Upper lobe of left lung (tissue), 6 donors: ENCODE measurements around the gene SLF2. TPM values are rescaled to one million over a fixed set of nuclear protein-coding genes. Genes with fewer than 3 reads are reported as not detected.

Source experiments
- ATAC-seq, 2 donors: fragments of 200-7000 bp; cut with Tn5 transposase; one replicate each; pipeline ENCODE4 v1.9.1; 2022; ENCODE audit warnings: mild to moderate bottlenecking in 2 of 2, moderate library complexity in 2 of 2; ENCODE audit not compliant: low FRiP score in 2 of 2
- DNase-seq, 2 donors: peaks; one replicate each; pipeline ENCODE4 v3.0.0-alpha.2; 2019 to 2020
- H3K27ac ChIP-seq, 4 donors: fragments of 200-600 bp; sonication (generic); one replicate each; pipeline ENCODE4 v1.5.1; 2016 to 2019
- H3K27me3 ChIP-seq, 4 donors: fragments of 200-600 bp; sonication (generic); one replicate each; pipeline ENCODE4 v1.5.1; 2017 to 2019
- H3K36me3 ChIP-seq, 4 donors: fragments of 200-600 bp; sonication (generic); one replicate each; pipeline ENCODE4 v1.5.1; 2016 to 2019
- H3K4me1 ChIP-seq, 4 donors: fragments of 200-600 bp; sonication (generic); one replicate each; pipeline ENCODE4 v1.5.1; 2018 to 2019
- H3K4me3 ChIP-seq, 4 donors: fragments of 200-600 bp; sonication (generic); one replicate each; pipeline ENCODE4 v1.5.1; 2017 to 2019; ENCODE audit warnings: mild to moderate bottlenecking in 2 of 4, moderate library complexity in 1 of 4
- H3K9me3 ChIP-seq, 4 donors: fragments of 200-600 bp; sonication (generic); one replicate each; pipeline ENCODE4 v1.5.1; 2018 to 2019
- CTCF ChIP-seq, 6 experiments: fragments of 450-650 bp in 4 of 6; fragments of 200-600 bp in 2 of 6; sonication (generic) in 2 of 6; IDR thresholded peaks; one replicate each; pipeline ENCODE4 v1.5.1; 2016 to 2019; ENCODE audit warnings: antibody characterized with exemption in 6 of 6
- EP300 ChIP-seq, 4 donors: sonication (generic); formaldehyde crosslinking; IDR thresholded peaks; one replicate each; pipeline ENCODE4 v1.5.1; 2017; ENCODE audit warnings: antibody characterized with exemption in 4 of 4, control low read depth in 2 of 4
- POLR2A ChIP-seq, 4 donors: fragments of 450-650 bp; IDR thresholded peaks; one replicate each; pipeline ENCODE4 v1.5.1; 2016 to 2017; ENCODE audit warnings: antibody characterized with exemption in 4 of 4, mild to moderate bottlenecking in 2 of 4
- POLR2AphosphoS5 ChIP-seq, 2 donors: sonication (generic); formaldehyde crosslinking; IDR thresholded peaks; one replicate each; pipeline ENCODE4 v1.5.1; 2017; ENCODE audit warnings: antibody characterized with exemption in 2 of 2
- WGBS, 2 donors: methylation state at CpG; one replicate each; pipeline ENCODE4 v1.1.5; 2017 to 2018; 5-methylcytosine and 5-hydroxymethylcytosine counted together
- total RNA-seq, 6 donors: library from RNA; depleted of rRNA in 4 of 6; stranded (reverse); fragments of >200 nt in 4 of 6; gene quantifications; one replicate each; pipeline versions ENCODE4 v1.1.0 to v1.2.1, GENCODE V29; 2016 to 2021
- donor health status: DM: no; HTN: no; CAD: no; lungs with moderate emphysema.
- donor health status: DM: no; HTN: yes; CAD: no; lungs with severe emphysema.

Gene SLF2
- total RNA-seq, 6 donors from 2014 or later: 13.4 to 60.8 (median 28.2) TPM

DNA sequence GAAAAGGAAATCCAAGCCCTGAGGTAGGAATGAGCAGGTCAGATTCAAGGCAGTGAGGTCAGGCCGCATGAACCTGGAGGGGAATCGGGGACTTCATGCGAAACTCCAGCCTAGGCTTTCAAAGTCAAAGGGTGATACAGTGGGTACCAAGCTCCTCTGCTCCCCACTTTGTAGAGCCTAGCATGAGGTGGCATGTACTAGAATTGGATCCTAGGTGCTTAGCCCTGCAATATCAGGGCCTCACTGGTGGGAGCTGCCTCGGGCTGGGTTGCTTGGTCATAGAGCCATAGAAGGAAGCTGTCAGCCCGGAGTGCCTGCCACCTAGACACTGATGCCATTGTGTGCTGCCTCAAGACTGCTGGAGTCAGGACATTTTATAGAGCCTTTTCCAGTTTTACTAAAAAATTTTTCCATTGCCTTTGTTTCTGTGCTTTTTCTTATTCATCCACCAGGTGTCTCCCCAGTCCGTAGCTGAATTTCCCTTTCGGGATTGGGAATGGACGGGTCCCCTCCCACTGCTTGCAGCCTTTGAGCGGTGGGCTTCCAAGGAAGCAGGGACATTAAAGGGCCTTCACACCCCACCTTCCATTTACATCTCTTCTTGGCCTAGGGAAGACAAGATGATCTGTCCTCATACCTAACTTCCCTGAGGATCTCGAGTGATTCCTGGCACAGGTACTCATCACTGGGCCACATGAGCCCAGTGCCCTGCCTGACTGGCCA is 81.4 kb downstream of the SLF2 start:
- WGBS, 2 donors: 56 to 59% methylated on average over 10 of the region's 10 CpGs
- Histone ChIP-seq H3K4me1 (peaks cover 15 to 27% (median 20%) of the 10 kb centered on the region in 4 donors), H3K9me3 (no peaks in the 10 kb centered on the region), H3K27ac (no peak overlapping the region), H3K27me3 (no peaks in the 10 kb centered on the region), H3K36me3 (peaks cover 2 to 40% (median 20%) of the 10 kb centered on the region in 4 donors), H3K4me3 (no peak overlapping the region)
- TF ChIP-seq POLR2AphosphoS5 (IDR thresholded peaks at IDR 0.05): no peak
- TF ChIP-seq CTCF (IDR thresholded peaks at IDR 0.05): peak; percentile 34 to 66 (median 52)
- DNase-seq: no peak
- no peak for ATAC-seq

DNA sequence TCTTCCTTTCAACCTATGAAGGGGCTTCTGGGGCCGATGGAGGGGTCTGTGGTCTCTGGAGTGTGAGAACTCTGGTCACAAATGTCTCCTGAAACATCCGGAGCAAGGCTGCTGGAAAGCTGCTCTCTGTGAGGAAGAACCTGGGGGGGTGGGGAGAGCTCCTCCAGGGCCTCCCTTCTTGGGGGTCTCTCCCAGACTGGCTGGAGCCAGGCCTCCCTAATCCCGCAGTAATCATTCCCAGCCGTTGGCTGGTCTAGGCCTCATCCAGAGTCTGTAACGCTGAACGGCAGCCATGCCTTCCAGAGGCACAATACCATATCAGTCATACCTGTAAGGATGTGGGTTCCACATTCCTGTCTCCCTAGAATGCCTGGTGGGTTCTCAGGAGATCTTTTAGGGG is 82.4 kb downstream of the SLF2 start:
- no peaks in the 10 kb centered on the region for H3K27me3 ChIP-seq
- peaks cover 2 to 33% (median 17%) of the 10 kb centered on the region in 4 donors for H3K36me3 ChIP-seq
- ATAC-seq: no peak
- no peaks in the 10 kb centered on the region for H3K9me3 ChIP-seq
- TF ChIP-seq CTCF (IDR thresholded peaks at IDR 0.05) (no peak), EP300 (IDR thresholded peaks at IDR 0.05) (no peak), POLR2A (IDR thresholded peaks at IDR 0.05) (no peak), POLR2AphosphoS5 (IDR thresholded peaks at IDR 0.05) (no peak)
- no peak for DNase-seq
- WGBS, 2 donors: 81 to 92% methylated on average over 1 to 6 of the region's 6 CpGs
- no peak overlapping the region for H3K27ac ChIP-seq
- peaks cover 16 to 27% (median 22%) of the 10 kb centered on the region in 4 donors for H3K4me1 ChIP-seq
- H3K4me3 ChIP-seq: no peak overlapping the region

DNA sequence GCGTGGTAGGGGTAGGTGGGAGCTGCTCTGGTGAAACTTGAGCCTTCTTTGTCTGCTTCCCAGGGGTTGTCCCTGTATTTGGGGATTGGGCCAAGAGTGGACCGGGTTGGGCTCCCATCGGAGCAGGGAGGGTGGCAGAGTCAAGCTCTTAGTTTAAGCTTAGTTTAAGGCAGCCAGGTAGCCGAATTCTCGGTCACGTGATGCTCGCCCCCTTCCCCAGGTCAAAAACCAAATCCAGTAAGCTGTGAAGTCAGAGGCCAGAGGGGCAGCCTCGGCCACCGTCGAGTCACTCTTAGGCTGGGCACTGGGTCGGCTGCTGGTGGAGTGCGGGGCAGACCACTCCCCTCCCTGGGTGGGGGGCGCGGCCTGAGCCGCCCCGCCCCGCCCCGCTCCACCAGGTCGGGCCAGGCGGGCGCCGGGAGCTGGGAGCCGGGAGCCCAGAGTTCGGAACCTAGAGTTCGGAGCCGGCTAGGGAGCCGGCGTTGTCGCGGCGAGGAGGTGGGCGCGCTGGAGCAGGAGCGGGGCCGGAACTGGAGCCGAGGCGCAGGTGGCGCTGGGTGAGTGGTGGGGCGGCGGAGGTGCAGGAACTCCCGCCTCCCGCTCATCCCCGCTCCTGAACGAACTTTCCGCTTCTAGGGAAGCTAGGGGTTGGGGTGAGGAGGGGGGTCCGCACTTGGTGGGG is 84.1 kb downstream of the SLF2 start:
- Histone ChIP-seq H3K36me3 (peaks cover 0 to 18% (median 3%) of the 10 kb centered on the region in 4 donors), H3K4me1 (peaks cover 27 to 44% (median 36%) of the 10 kb centered on the region in 4 donors), H3K27ac (peak overlapping the region; percentile 95 to 100 (median 98)), H3K9me3 (no peaks in the 10 kb centered on the region), H3K27me3 (no peaks in the 10 kb centered on the region), H3K4me3 (peak overlapping the region; percentile 62 to 82 (median 68))
- DNase-seq (peak; percentile 72 to 90), ATAC-seq (peak in 1 of 2 donors; percentile 3)
- WGBS, 2 donors: 0 to 5% methylated on average over 9 to 38 of the region's 46 CpGs
- TF ChIP-seq POLR2AphosphoS5 (IDR thresholded peaks at IDR 0.05): peak in 1 of 2 donors; percentile 14
- peak in 1 of 4 donors; percentile 51 for TF ChIP-seq POLR2A (IDR thresholded peaks at IDR 0.05)
- TF ChIP-seq CTCF (IDR thresholded peaks at IDR 0.05): peak in 2 of 6 experiments; percentile 7 to 11
- TF ChIP-seq EP300 (IDR thresholded peaks at IDR 0.05): no peak

DNA sequence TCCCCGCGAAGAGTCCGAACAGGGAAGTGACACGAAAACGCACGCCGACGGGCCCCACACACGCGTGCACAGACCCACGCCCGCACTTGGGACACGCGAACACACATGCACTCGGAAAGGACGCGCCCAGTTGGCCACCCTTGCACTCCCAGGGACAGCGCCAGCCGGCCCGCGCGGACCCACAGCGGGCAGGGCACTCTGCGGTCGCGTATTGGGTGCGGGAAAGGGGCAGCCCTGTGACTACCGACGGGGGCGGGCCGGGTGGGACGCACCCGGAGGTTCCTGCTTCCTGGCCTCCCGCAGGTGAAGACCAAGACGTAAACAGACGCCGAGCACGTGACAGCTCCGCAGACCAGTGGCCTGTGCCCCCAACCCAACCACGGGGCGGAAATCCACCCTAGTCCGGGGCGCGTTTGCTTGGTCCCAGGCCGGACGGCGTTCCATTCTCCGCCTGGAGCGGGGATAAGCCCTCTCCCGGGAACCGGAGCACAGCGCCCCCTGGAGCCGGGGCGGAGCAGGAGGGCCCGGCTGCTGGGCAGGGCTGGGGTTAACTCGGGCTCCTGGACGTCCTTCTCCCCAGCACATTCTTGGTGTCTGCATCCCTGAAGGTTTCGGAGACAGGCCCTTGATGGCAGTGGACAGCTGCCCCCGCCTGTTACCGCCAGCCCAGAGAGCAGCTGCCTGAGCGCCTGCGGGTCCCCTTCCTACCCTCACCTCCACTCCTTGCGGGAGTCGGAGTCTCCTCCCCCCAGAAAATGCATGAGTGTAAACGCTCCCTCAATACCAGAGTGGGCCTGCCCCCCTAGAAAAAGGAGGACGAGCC is 84.8 kb downstream of the SLF2 start:
- peak overlapping the region; percentile 62 to 82 (median 68) for H3K4me3 ChIP-seq
- H3K27me3 ChIP-seq: no peaks in the 10 kb centered on the region
- DNase-seq: peak; percentile 81 to 96
- H3K9me3 ChIP-seq: no peaks in the 10 kb centered on the region
- peaks cover 0 to 19% (median 3%) of the 10 kb centered on the region in 4 donors for H3K36me3 ChIP-seq
- 0% methylated on average over 15 to 19 of the region's 66 CpGs for WGBS, 2 donors
- H3K4me1 ChIP-seq: peaks cover 35 to 51% (median 44%) of the 10 kb centered on the region in 4 donors
- TF ChIP-seq EP300 (IDR thresholded peaks at IDR 0.05) (no peak), POLR2A (IDR thresholded peaks at IDR 0.05) (peak in 2 of 4 donors; percentile 23 to 45), CTCF (IDR thresholded peaks at IDR 0.05) (peak; percentile 91 to 95 (median 92)), POLR2AphosphoS5 (IDR thresholded peaks at IDR 0.05) (no peak)
- H3K27ac ChIP-seq: peak overlapping the region; percentile 95 to 100 (median 98)
- peak; percentile 72 to 88 for ATAC-seq
